HL-60 (cell line): ENCODE data around the gene SGK1.

Source experiments
- DNase-seq, 2 experiments: peaks; one replicate each; pipeline ENCODE4 v3.0.0-alpha.2; 2010 to 2020; ENCODE audit warnings: low read depth in 1 of 2, low spot score in 1 of 2
- H3K27ac ChIP-seq: fragments of 250-450 bp; sonication (Bioruptor Pico); replicated peaks from 2 replicates; pipeline ENCODE4 v1.5.1; 2020; ENCODE audit warnings: mild to moderate bottlenecking, moderate library complexity
- H3K27me3 ChIP-seq: fragments of 250-450 bp; sonication (Bioruptor Pico); 2 replicates; pipeline ENCODE4 v1.5.1; 2021; ENCODE audit warnings: mild to moderate bottlenecking, moderate library complexity; ENCODE audit not compliant: insufficient read depth, poor library complexity, severe bottlenecking
- H3K4me3 ChIP-seq: replicated peaks from 2 replicates; pipeline ENCODE4 v1.5.1; 2011; ENCODE audit warnings: mild to moderate bottlenecking, control low read depth, low read length; ENCODE audit not compliant: insufficient read depth
- GABPA ChIP-seq: IDR thresholded peaks from 2 replicates; pipeline ENCODE4 v1.6.1; 2012; ENCODE audit warnings: low read depth
- POLR2AphosphoS5 ChIP-seq: IDR thresholded peaks from 2 replicates; pipeline ENCODE4 v1.6.1; 2012; ENCODE audit warnings: low read depth
- SPI1 ChIP-seq: IDR thresholded peaks from 2 replicates; pipeline ENCODE4 v1.6.1; 2012; ENCODE audit warnings: low read depth, mild to moderate bottlenecking, borderline replicate concordance
- TF ChIP-seq, protein P1 (sequence below): IDR thresholded peaks from 2 replicates; pipeline ENCODE4 v1.6.1; 2012; ENCODE audit warnings: low read depth; ENCODE audit not compliant: insufficient replicate concordance
- TF ChIP-seq, protein P2 (sequence below): IDR thresholded peaks from one replicate; pipeline ENCODE4 v1.5.1; 2011; ENCODE audit warnings: low read length, control low read depth, inconsistent platforms; ENCODE audit not compliant: insufficient read depth

The SGK1 gene

DNA sequence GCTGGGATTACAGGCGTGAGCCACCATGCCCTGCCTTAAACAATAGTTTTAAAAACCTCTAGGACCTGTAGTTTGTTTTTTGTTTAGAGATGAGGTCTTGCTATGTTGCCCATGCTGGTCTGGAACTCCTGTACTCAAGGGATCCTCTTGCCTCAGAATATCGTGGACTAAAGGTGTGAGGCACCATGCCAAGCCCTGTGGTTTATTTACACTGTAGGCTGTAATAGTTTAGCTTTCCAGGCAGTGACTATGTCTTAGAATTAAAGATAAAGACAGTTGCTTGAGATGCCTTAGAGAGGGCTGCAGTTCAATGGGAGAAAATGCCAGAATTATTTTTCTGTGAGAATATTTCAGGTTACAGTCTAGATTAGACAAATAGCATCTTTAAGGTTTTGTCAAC lies 72.9 kb downstream of the SGK1 start:
- no peak overlapping the region for H3K27ac ChIP-seq
- DNase-seq, result no peak
- H3K27me3 ChIP-seq, result no peaks in the 10 kb centered on the region
- TF ChIP-seq GABPA (no peak), SPI1 (no peak), POLR2AphosphoS5 (no peak)
- TF ChIP-seq, protein P1, sequence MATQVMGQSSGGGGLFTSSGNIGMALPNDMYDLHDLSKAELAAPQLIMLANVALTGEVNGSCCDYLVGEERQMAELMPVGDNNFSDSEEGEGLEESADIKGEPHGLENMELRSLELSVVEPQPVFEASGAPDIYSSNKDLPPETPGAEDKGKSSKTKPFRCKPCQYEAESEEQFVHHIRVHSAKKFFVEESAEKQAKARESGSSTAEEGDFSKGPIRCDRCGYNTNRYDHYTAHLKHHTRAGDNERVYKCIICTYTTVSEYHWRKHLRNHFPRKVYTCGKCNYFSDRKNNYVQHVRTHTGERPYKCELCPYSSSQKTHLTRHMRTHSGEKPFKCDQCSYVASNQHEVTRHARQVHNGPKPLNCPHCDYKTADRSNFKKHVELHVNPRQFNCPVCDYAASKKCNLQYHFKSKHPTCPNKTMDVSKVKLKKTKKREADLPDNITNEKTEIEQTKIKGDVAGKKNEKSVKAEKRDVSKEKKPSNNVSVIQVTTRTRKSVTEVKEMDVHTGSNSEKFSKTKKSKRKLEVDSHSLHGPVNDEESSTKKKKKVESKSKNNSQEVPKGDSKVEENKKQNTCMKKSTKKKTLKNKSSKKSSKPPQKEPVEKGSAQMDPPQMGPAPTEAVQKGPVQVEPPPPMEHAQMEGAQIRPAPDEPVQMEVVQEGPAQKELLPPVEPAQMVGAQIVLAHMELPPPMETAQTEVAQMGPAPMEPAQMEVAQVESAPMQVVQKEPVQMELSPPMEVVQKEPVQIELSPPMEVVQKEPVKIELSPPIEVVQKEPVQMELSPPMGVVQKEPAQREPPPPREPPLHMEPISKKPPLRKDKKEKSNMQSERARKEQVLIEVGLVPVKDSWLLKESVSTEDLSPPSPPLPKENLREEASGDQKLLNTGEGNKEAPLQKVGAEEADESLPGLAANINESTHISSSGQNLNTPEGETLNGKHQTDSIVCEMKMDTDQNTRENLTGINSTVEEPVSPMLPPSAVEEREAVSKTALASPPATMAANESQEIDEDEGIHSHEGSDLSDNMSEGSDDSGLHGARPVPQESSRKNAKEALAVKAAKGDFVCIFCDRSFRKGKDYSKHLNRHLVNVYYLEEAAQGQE, result no peak
- TF ChIP-seq, protein P2, sequence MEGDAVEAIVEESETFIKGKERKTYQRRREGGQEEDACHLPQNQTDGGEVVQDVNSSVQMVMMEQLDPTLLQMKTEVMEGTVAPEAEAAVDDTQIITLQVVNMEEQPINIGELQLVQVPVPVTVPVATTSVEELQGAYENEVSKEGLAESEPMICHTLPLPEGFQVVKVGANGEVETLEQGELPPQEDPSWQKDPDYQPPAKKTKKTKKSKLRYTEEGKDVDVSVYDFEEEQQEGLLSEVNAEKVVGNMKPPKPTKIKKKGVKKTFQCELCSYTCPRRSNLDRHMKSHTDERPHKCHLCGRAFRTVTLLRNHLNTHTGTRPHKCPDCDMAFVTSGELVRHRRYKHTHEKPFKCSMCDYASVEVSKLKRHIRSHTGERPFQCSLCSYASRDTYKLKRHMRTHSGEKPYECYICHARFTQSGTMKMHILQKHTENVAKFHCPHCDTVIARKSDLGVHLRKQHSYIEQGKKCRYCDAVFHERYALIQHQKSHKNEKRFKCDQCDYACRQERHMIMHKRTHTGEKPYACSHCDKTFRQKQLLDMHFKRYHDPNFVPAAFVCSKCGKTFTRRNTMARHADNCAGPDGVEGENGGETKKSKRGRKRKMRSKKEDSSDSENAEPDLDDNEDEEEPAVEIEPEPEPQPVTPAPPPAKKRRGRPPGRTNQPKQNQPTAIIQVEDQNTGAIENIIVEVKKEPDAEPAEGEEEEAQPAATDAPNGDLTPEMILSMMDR, result no peak
- no peak overlapping the region for H3K4me3 ChIP-seq

DNA sequence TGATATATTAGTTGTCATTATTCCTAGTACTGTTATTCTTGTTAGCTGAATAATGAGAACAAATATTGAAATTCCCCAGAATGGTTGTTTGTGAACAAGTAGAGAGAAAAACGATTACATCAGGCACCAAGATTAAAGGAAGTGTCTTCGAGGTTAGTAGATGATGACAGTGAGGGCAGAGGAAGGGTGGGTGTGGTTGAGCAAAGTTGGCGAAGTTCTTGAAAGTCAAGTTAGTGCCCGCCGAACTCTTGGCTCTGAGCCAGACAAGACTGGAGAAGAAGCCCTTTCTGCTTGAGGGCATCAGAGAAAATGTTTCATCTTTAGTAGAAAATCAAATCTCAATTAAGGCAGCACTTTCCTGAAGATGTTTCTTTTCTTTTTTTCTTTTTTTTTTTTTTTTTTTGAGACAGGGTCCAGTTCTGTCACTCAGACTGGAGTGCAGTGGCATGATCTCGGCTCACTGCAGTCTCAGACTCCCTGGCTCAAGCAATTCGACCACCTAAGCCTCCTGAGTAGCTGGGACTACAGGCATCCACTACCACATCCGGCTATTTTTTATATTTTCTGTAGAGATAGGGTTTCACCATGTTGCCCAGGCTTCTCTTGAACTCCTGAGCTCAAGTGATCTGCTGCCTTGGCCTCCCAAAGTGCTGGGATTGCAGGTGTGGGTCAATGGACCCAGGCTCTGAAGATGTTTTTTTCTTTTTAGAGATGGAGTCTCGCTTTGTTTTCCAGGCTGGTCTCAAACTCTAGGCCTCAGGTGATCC lies 77.1 kb downstream of the SGK1 start:
- no peak overlapping the region for H3K4me3 ChIP-seq
- peak; percentile 89 to 95 for DNase-seq
- peak overlapping the region; percentile 42; the same call in 1 of the 2 replicates for H3K27ac ChIP-seq
- H3K27me3 ChIP-seq, result no peaks in the 10 kb centered on the region
- TF ChIP-seq SPI1 (peak; percentile 90), GABPA (no peak), POLR2AphosphoS5 (peak; percentile 71)
- TF ChIP-seq, protein P1, result no peak
- TF ChIP-seq, protein P2, result no peak

DNA sequence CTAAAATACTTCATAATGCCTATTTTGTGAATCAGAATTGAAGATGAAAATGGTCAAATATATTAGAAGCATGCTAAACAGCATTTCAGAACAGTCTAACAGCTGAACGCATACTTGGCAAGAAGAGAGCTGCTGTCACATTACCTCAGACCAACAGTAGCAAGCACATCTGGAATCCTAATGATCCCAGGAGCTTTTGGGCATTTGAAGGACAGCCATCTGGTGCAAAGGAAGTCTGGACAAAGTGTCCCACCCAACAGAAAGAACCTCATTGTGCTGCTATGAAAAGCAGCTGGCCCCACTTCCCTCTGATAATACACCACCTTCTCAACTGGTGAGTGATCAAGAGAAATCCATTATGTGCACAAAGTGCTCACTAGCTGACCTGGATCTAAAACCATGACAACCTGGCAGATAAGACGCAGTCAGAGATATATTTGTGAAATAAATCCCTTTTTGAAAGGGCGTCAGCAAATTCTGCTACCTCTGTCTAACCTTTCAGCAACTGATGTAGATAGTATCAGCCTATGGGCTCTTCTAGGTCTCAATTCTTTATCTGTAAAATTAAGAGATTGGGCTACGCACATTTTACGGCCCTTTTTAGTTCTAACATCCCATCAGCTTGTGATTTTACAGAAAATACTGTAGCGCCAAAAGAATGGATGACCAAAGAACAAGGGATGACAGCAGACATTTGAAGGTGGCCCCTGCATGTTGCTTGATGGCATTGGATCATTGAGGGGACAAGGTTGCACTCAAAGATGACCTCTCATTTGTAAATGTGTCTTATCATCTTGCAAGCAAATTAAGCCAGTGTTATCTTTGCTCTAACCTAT lies 78.7 kb downstream of the SGK1 start:
- TF ChIP-seq, protein P1, result no peak
- no peak for TF ChIP-seq POLR2AphosphoS5
- no peak for TF ChIP-seq GABPA
- TF ChIP-seq, protein P2, result no peak
- no peak for TF ChIP-seq SPI1
- no peak overlapping the region for H3K4me3 ChIP-seq

More for the DNA sequence above, 78.7 kb downstream of the SGK1 start:
- Histone ChIP-seq H3K27ac (no peak overlapping the region), H3K27me3 (no peaks in the 10 kb centered on the region)
- DNase-seq, result no peak
